Activated CD4-positive, CD25-positive, alpha-beta regulatory T cell (primary cell): ENCODE results near the gene UBE2I.
A peak's percentile ranks its signal among the peaks of the same experiment; 100 is the strongest.
"Not testable (repeated sequence)": the region's sequence is repeated elsewhere in the genome, so short reads cannot be mapped to it uniquely, and the experiment has no call there.

Experiments used
- DNase-seq, 4 experiments: peaks; one replicate each; lab custom pipeline; 2025; lab: John Stamatoyannopoulos, UW

Gene UBE2I

DNA sequence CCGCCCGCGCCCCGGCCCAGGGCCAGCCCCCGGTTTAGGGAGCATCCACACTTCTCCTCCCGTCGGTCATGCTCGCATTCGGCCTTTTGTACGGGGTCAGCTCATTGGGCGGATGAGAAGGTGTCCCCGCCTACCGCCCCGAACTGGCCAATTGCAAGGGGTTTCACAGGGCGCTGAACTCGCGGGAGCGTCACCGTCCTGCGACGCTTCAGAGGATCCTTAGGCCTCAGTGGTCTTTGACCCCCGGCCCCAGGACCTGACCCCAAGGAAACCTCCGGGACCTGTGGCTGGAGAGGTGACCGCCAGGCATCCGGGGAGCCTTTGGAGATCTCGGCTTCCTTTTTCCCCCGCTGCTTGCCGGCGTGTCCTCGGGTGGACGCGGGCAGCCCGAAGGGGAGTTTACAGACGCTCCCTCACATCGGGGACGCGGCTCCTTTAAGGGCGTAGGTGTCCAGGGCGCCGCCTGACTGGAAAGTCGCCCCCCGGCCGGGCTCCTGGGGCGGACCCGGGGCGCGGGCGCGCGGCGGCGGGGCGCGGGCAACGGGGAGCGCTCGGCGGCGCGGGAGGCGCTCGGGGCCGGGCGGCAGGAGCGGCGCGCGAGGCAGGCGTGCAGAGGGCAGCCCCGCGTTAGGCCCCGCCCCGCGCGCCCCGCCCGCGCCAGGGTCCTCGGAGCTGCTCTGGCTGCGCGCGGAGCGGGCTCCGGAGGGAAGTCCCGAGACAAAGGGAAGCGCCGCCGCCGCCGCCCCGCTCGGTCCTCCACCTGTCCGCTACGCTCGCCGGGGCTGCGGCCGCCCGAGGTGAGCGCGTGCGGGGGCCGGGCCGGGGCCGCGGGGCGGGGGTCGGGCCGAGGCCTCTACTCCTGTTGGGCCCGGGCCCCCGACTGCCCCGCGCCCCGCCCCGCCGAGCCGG lies at the start of gene UBE2I:
Gene UBE2I, plus strand, starts transcription at position 660 of the 909 bp plus-strand sequence. CDS start 4,395 bp downstream, outside the sequence.
- peak; percentile 89 to 96 (median 92) for DNase-seq

DNA sequence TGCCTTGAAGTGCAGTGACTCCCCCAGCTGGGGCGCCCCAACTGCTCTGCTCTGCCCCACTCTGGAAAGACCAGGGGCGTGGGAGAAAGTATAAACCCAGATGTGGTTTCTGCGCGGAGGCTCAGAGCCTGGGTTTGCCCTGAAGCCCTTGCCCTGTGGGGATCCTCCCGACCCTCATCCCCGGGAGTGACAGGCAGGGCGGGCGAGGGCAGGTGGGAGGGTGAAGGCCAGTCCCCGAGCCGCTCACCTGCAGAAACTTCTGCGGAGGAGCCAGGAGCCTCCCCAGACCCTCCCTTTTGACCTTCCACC lies 49.7 kb upstream of the UBE2I start:
- DNase-seq = no peak

GRCh38 chr16:1260101-1260680 lies 49.2 kb upstream of the UBE2I start:
- no peak for DNase-seq

GRCh38 chr16:1261131-1261892 lies 48.1 kb upstream of the UBE2I start:
- DNase-seq = no peak

DNA sequence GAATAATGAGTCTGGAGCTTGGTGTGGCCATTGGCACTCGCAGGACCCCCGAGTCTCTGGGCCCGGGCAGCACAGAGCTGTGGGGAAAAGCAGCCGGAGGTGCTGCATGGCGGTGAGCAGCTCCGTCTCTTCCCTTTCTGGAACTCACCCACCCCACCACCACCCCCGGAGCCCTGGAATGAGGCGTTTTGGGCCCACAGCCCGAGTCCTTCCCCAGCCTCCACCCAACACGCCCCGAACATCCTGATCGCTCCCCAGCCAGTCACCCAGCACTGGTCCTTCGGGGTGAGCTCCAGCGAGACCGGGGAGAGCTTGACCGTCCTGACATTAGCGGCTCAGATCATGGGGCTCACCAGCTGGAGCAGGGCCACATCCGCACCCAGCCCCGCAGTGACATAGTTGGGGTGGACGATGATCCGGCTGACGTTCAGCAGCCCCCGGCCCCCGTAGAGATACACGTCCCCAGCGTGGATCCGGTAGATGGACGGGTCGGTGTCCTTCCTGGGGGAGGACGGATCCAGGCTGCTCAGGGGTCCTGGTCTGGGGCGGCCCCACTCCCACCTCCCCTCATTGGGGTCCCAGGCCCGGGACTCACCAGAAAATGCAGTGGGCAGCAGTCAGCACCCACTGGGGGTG lies 47.1 kb upstream of the UBE2I start:
- DNase-seq = no peak

DNA sequence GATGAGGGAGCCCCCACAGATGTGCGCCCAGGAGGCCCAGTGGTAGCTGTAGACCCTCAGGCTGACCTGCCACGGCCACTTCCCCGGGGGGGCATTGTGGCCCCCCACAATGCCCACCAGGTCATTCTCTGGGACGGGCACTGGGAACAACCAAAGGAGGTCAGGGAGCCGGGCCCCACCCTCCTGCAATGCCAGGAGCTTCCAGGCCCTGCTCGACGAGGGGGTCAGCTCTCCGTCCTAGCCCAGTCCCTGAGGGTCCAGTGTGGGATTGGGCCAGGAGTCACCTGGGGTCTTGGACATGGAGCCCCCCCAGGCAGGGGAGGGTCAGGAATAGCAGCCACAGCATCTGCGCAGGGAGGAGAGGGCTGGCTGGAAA lies 46.6 kb upstream of the UBE2I start:
- no peak for DNase-seq

GRCh38 chr16:1263591-1264344 lies 45.7 kb upstream of the UBE2I start:
- no peak for DNase-seq

GRCh38 chr16:1264345-1265089 lies 44.9 kb upstream of the UBE2I start:
- no peak for DNase-seq

DNA sequence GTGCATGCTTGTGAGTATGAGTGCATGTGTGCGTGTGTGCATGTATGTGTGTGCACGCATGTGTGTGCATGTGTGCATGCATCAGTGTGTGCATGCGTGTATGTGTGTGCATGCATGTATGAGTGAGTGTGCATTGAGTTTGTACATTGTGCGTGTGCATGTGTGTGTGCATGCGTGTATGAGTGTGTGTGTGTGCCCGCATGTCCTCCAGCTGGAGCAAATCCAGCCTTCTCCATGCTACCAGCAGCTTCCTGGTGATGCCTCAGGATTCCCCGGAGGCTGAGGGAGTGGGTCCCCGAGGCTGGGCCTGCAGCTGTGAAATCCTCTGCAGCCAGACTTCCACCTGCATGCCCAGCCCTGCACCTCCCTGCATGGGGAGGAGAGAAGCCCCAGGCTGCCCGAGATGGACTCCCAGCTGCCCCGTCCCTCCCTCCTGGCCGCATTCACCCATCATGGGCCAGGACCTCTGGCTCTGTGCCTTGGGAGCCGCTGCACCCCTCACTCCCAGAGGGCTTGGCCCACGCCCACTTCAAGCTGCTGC lies 44.3 kb upstream of the UBE2I start:
- DNase-seq = no peak

DNA sequence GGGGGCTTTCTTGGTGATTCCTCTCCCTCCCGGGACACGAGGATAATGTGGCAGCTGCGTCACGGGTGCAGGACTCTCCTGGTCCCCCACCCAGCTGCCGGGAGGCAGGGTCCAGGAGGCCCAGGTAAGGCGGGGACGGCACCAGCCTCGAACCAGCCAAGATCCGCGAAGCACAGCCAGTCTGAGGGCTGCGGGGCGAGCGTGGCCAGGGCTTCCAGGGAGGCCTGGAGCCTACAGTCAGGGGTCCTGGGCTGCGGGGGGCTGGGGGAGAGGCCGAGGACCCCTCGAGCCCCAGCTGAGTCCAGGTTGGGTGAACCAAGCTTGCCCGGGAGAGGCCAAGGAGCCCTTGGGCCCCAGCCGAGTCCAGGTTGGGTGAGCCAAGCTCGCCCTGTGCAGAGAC lies 43.6 kb upstream of the UBE2I start:
- no peak for DNase-seq

DNA sequence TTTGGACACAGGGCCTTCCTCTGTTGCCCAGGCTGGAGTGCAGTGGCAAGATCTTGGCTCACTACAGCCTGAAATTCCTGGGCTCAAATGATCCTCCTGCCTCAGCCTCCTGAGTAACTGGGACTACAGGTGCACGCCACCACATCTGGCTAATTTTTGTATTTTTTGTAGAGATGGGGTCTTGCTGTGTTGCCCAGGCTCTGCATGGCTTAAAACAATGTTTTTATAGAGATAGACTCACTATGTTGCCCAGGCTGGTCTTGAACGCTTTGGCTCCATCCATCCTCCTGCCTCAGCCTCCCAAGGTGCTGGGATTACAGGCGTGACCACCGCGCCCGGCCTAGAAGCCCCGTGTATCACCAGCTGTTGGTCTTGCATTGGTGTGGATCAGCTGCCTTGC lies 40.0 kb upstream of the UBE2I start:
- not testable (repeated sequence) for DNase-seq

DNA sequence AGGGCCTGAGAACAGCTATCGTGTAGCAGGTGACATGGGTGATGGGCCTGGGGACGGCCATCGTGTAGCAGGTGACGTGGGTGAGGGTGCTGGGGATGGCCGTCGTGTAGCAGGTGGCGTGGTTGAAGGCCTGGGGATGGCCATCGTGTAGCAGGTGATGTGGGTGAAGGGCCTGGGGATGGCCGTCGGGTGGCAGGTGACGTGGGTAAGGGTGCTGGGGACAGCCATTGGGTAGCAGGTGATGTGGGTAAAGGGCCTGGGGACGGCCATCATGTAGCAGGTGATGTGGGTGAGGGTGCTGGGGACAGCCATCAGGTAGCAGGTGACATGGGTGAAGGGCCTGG lies 38.1 kb upstream of the UBE2I start:
- no peak for DNase-seq

DNA sequence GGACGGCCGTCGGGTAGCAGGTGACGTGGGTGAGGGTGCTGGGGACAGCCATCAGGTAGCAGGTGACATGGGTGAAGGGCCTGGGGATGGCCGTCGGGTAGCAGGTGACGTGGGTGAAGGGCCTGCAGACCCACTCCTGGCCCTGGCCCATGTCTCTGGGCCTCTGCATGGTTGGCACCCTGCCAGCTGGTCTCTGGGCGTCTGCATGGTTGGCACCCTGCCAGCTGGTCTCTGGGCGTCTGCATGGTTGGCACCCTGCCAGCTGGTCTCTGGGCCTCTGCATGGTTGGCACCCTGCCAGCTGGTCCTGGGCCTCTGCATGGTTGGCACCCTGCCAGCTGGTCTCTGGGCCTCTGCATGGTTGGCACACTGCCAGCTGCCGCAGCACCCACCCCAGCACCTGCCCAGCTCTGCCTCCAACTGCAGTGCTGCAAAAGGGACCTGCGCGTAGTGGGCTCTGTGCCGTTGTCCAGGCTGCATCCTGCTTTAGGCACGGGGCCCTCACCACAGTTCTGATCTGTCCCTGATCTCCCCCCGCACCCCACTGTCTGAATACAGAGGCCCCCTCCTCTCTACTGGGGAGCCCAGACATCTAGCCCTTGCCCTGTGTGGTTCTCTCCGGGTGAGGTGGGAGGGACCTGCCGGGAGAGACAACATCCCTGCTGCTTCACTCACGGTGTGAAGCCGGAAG lies 37.6 kb upstream of the UBE2I start:
- DNase-seq = not testable (repeated sequence)

GRCh38 chr16:1272453-1273198 lies 36.8 kb upstream of the UBE2I start:
- DNase-seq = no peak

DNA sequence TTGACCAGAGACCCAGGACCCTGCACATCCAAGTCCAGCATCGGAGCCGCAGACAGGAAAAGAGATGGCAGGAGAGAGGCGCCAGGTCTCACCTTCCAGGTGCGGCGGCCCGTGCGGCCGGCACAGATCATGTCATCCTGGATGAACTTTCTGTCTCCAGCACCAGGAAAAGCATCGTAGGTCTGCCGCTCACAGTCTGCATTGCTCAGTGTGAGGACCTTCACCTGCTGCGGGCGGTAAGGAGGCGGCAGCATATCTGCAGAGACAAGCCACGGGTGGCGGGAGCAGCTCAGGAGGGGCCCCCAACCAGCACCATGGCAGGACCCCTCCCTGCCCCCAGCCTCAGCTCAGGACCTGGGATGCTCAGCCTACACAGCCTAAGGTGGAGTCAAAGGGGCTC lies 35.6 kb upstream of the UBE2I start:
- DNase-seq = no peak

DNA sequence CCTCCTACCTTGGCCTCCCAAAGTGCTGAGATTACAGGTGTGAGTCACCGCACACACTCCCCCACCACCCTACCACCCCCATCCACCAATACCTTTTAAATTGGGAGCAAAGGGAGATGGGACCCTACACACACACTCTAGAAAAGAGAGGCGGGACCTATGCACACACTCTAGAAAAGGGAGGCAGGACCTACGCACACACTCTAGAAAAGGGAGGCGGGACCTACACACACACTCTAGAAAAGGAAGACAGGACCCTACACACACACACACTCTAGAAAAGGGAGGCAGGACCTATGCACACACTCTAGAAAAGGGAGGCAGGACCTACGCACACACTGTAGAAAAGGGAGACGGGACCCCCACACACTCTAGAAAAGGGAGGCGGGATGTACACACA lies 34.7 kb upstream of the UBE2I start:
- no peak for DNase-seq

GRCh38 chr16:1275791-1276579 lies 33.5 kb upstream of the UBE2I start:
- no peak for DNase-seq

- no peak for DNase-seq
Measured at GRCh38 chr16:1276580-1276878, 32.9 kb upstream of the UBE2I start.

- DNase-seq = no peak
Measured at GRCh38 chr16:1277151-1277598, 32.3 kb upstream of the UBE2I start.
